ENCODE results near the gene SPATA6L. TPM values are rescaled to one million over a fixed set of nuclear protein-coding genes. Genes with fewer than 3 reads are reported as not detected.
A peak's percentile ranks its signal among the peaks of the same experiment; 100 is the strongest.
"Not testable (repeated sequence)": the region's sequence is repeated elsewhere in the genome, so short reads cannot be mapped to it uniquely, and the experiment has no call there.

The SPATA6L gene
- total RNA-seq, 1 experiment from 2014 or later, result 1.3 TPM

- peak; percentile 23 for DNase-seq (ENCODE audit: low read depth, low spot score)
- in situ Hi-C loops (cut with HindIII; ENCODE audit: low pct_unique_long_range_greater_than_20kb, low sequenced_read_pairs), result no loop called here
Measured at GRCh38 chr9:4680173-4680525, 13.9 kb upstream of the SPATA6L start.

- in situ Hi-C loops (cut with HindIII; ENCODE audit: low pct_unique_long_range_greater_than_20kb, low sequenced_read_pairs), result no loop called here
- peak; percentile 93 for DNase-seq (ENCODE audit: low read depth, low spot score)
Measured at GRCh38 chr9:4679268-4680172, 13.2 kb upstream of the SPATA6L start, which contains the start of gene CDC37L1. CDC37L1 (plus strand) TSS chr9:4679569; CDS start chr9:4679768, 199 bp downstream.

GRCh38 chr9:4678679-4679267, 12.5 kb upstream of the SPATA6L start:
- in situ Hi-C loops (cut with HindIII; ENCODE audit: low pct_unique_long_range_greater_than_20kb, low sequenced_read_pairs), result no loop called here
- peak; percentile 34 for DNase-seq (ENCODE audit: low read depth, low spot score)

GRCh38 chr9:4677392-4677791, 11.1 kb upstream of the SPATA6L start:
- in situ Hi-C loops (cut with HindIII; ENCODE audit: low pct_unique_long_range_greater_than_20kb, low sequenced_read_pairs), result no loop called here
- DNase-seq (ENCODE audit: low read depth, low spot score), result no peak

GRCh38 chr9:4674783-4675182, 8.5 kb upstream of the SPATA6L start:
- peak; percentile 44 for DNase-seq (ENCODE audit: low read depth, low spot score)
- in situ Hi-C loops (cut with HindIII; ENCODE audit: low pct_unique_long_range_greater_than_20kb, low sequenced_read_pairs), result no loop called here

- in situ Hi-C loops (cut with HindIII; ENCODE audit: low pct_unique_long_range_greater_than_20kb, low sequenced_read_pairs), result no loop called here
- DNase-seq (ENCODE audit: low read depth, low spot score), result no peak
Measured at GRCh38 chr9:4671737-4672136, 5.5 kb upstream of the SPATA6L start.

GRCh38 chr9:4670591-4670990, 4.3 kb upstream of the SPATA6L start:
- in situ Hi-C loops (cut with HindIII; ENCODE audit: low pct_unique_long_range_greater_than_20kb, low sequenced_read_pairs), result no loop called here
- no peak for DNase-seq (ENCODE audit: low read depth, low spot score)

GRCh38 chr9:4669890-4670289, 3.6 kb upstream of the SPATA6L start:
- in situ Hi-C loops (cut with HindIII; ENCODE audit: low pct_unique_long_range_greater_than_20kb, low sequenced_read_pairs), result no loop called here
- DNase-seq (ENCODE audit: low read depth, low spot score), result no peak

- in situ Hi-C loops (cut with HindIII; ENCODE audit: low pct_unique_long_range_greater_than_20kb, low sequenced_read_pairs), result no loop called here
- DNase-seq (ENCODE audit: low read depth, low spot score), result no peak
Measured at GRCh38 chr9:4668604-4669003, 2.3 kb upstream of the SPATA6L start.

GRCh38 chr9:4667681-4668080, 1.4 kb upstream of the SPATA6L start:
- in situ Hi-C loops (cut with HindIII; ENCODE audit: low pct_unique_long_range_greater_than_20kb, low sequenced_read_pairs), result no loop called here
- DNase-seq (ENCODE audit: low read depth, low spot score), result no peak

- DNase-seq (ENCODE audit: low read depth, low spot score), result no peak
- in situ Hi-C loops (cut with HindIII; ENCODE audit: low pct_unique_long_range_greater_than_20kb, low sequenced_read_pairs), result no loop called here
Measured at GRCh38 chr9:4665357-4665756, 923 bp downstream of the SPATA6L start.

- in situ Hi-C loops (cut with HindIII; ENCODE audit: low pct_unique_long_range_greater_than_20kb, low sequenced_read_pairs), result no loop called here
- DNase-seq (ENCODE audit: low read depth, low spot score), result no peak
Measured at GRCh38 chr9:4663956-4664355, 2.3 kb downstream of the SPATA6L start.

- in situ Hi-C loops (cut with HindIII; ENCODE audit: low pct_unique_long_range_greater_than_20kb, low sequenced_read_pairs), result no loop called here
- no peak for DNase-seq (ENCODE audit: low read depth, low spot score)
Measured at GRCh38 chr9:4662989-4663792, 3.1 kb downstream of the SPATA6L start.

GRCh38 chr9:4662108-4662988, 3.9 kb downstream of the SPATA6L start, which contains the start of gene PLPP6:
PLPP6 (plus strand) TSS chr9:4662294; CDS start chr9:4662376, 82 bp downstream.
- DNase-seq (ENCODE audit: low read depth, low spot score), result peak; percentile 85
- in situ Hi-C loops (cut with HindIII; ENCODE audit: low pct_unique_long_range_greater_than_20kb, low sequenced_read_pairs), result no loop called here

- no peak for DNase-seq (ENCODE audit: low read depth, low spot score)
- in situ Hi-C loops (cut with HindIII; ENCODE audit: low pct_unique_long_range_greater_than_20kb, low sequenced_read_pairs), result no loop called here
Measured at GRCh38 chr9:4661611-4662010, 4.7 kb downstream of the SPATA6L start.

- no peak for DNase-seq (ENCODE audit: low read depth, low spot score)
- in situ Hi-C loops (cut with HindIII; ENCODE audit: low pct_unique_long_range_greater_than_20kb, low sequenced_read_pairs), result no loop called here
Measured at GRCh38 chr9:4661165-4661564, 5.1 kb downstream of the SPATA6L start.

- in situ Hi-C loops (cut with HindIII; ENCODE audit: low pct_unique_long_range_greater_than_20kb, low sequenced_read_pairs); DNase-seq (ENCODE audit: low read depth, low spot score): not testable (repeated sequence)
Measured at GRCh38 chr9:4660665-4661064, 5.6 kb downstream of the SPATA6L start.

Measured in SK-MEL-5 (cell line).